ENCODE measurements around the gene KHDRBS1. TPM values are rescaled to one million over a fixed set of nuclear protein-coding genes. Genes with fewer than 3 reads are reported as not detected.

The KHDRBS1 gene, protein sequence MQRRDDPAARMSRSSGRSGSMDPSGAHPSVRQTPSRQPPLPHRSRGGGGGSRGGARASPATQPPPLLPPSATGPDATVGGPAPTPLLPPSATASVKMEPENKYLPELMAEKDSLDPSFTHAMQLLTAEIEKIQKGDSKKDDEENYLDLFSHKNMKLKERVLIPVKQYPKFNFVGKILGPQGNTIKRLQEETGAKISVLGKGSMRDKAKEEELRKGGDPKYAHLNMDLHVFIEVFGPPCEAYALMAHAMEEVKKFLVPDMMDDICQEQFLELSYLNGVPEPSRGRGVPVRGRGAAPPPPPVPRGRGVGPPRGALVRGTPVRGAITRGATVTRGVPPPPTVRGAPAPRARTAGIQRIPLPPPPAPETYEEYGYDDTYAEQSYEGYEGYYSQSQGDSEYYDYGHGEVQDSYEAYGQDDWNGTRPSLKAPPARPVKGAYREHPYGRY
- total RNA-seq (10 to 100 TPM; 90.4 to 95.0 TPM), polyA plus RNA-seq (ENCODE audit: insufficient read depth, low read depth, low replicate concordance) (133 TPM)
- long read RNA-seq, donor 1, transcript KHDRBS1-202 (9 exons, 2,757 nt): major isoform, 79 of 305 reads
- long read RNA-seq, donor 1, partial matches to known transcripts: 219 of 305 reads
- long read RNA-seq, donor 1, other reads (novel, unspliced or antisense): 0 of 305 reads
- long read RNA-seq, donor 2, transcript KHDRBS1-202 (9 exons, 2,757 nt): major isoform, 35 of 54 reads
- long read RNA-seq, donor 2, partial matches to known transcripts: 12 of 54 reads
- long read RNA-seq, donor 2, other reads (novel, unspliced or antisense): 0 of 54 reads

DNA sequence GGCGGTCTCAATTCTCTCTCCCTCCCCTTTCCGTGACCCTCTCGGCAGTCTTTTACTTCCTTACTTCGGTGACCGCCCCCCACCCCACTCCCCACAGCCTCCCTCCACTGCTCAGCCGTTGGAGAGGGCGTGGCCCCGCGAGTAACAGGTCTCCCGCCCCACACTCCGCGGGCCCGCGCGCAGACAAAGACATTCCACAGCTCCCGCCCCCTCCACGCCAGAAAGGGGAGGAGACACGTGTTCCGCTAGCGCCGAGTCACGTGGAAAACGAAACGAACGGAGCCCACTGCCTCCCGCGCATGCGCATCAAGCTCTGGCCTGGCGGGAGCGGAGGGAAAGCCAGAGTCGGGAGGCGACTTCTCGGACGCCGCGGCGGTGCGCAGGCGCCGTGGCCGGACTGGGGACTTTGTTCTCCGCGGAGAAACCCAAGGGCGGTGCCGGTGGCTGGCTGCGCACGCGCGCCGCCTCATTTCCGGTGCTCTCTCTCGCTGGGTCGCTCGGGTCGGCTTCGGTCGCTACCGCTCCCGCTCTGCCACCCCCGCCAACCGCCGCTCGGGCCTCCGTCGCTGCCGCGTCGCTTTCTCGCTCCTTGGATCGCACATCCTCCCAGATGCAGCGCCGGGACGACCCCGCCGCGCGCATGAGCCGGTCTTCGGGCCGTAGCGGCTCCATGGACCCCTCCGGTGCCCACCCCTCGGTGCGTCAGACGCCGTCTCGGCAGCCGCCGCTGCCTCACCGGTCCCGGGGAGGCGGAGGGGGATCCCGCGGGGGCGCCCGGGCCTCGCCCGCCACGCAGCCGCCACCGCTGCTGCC is at the start of gene KHDRBS1:
KHDRBS1 (plus strand) TSS at position 483 of the 813 bp plus-strand sequence; CDS start at position 611, 128 bp downstream.
- WGBS, 2 donors: 1 to 2% methylated on average over 14 to 90 of the region's 101 CpGs
- peak within 1 kb of the TSS; percentile 92 to 99 for H3K27ac ChIP-seq

DNA sequence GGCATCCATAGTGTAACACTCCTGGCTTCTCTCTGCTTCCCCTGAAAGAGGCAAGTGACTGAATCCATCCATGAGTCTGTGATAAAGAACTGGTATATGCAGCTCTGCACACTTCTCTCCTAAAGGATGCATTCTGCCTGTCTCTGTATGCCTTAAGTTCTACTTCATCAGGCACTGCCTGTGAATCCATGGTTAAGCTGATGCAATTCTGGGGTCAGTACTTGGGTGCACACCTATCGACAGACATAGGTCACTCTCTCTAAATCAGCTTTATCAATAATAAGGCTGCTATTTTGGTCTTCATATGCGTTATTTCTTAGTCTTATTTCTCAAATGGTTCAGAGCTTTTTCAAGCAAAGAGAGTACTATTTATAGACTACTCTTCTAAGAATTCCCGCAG is 42.8 kb upstream of the KHDRBS1 start:
- Histone ChIP-seq H3K27me3 (no peaks in the 10 kb centered on the region), H3K4me1 (no peaks in the 10 kb centered on the region), H3K36me3 (ENCODE audit: low read depth, missing control alignments) (no peaks in the 10 kb centered on the region), H3K9me3 (no peaks in the 10 kb centered on the region), H3K27ac (no peak overlapping the region), H3K4me3 (no peak overlapping the region)
- 79 to 84% methylated on average over 3 of the region's 3 CpGs for WGBS, 2 donors
- TF ChIP-seq, protein P1, sequence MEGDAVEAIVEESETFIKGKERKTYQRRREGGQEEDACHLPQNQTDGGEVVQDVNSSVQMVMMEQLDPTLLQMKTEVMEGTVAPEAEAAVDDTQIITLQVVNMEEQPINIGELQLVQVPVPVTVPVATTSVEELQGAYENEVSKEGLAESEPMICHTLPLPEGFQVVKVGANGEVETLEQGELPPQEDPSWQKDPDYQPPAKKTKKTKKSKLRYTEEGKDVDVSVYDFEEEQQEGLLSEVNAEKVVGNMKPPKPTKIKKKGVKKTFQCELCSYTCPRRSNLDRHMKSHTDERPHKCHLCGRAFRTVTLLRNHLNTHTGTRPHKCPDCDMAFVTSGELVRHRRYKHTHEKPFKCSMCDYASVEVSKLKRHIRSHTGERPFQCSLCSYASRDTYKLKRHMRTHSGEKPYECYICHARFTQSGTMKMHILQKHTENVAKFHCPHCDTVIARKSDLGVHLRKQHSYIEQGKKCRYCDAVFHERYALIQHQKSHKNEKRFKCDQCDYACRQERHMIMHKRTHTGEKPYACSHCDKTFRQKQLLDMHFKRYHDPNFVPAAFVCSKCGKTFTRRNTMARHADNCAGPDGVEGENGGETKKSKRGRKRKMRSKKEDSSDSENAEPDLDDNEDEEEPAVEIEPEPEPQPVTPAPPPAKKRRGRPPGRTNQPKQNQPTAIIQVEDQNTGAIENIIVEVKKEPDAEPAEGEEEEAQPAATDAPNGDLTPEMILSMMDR (IDR thresholded peaks at IDR 0.05): no peak
- no peak for TF ChIP-seq POLR2A (IDR thresholded peaks at IDR 0.05)
- no peak for DNase-seq
- intact Hi-C loops (cut with DNase I; ENCODE audit: low total_unique reads): no loop called here

More for the DNA sequence above, at the start of gene KHDRBS1:
- intact Hi-C loops (cut with DNase I; ENCODE audit: low total_unique reads): no loop called here
- DNase-seq: peak; percentile 99
- Histone ChIP-seq H3K27me3 (no peaks in the 10 kb centered on the region), H3K36me3 (ENCODE audit: low read depth, missing control alignments) (no peaks in the 10 kb centered on the region), H3K4me1 (peaks cover 14% of the 10 kb centered on the region), H3K4me3 (peak within 1 kb of the TSS; percentile 86 to 100), H3K9me3 (no peaks in the 10 kb centered on the region)
- TF ChIP-seq POLR2A (IDR thresholded peaks at IDR 0.05): peak; percentile 46
- TF ChIP-seq, protein P1 (IDR thresholded peaks at IDR 0.05): peak in 1 of 3 experiments; percentile 19

DNA sequence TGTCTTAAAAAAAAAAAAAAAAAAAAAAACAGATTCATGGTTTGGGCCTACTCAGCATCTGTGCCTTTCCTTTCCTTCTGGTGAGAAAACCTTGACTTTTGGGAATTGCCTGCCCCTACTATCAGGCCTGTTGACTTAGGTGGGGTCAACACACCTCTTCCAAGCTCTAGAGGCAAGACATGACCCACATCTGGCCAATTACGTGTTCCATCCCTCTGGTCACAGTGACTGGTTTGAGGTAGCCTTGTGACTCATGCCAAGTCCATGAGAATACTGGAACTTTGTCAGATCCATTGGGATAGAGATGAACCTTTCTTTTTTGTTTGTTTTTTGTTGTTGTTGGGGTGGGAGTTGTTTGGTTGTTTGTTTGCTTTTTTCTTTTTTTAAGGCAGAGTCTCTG is 37.3 kb upstream of the KHDRBS1 start:
- TF ChIP-seq, protein P1 (IDR thresholded peaks at IDR 0.05): no peak
- no peak for TF ChIP-seq POLR2A (IDR thresholded peaks at IDR 0.05)
- H3K27me3 ChIP-seq: no peaks in the 10 kb centered on the region
- H3K36me3 ChIP-seq (ENCODE audit: low read depth, missing control alignments): no peaks in the 10 kb centered on the region
- DNase-seq: no peak
- H3K4me3 ChIP-seq: no peak overlapping the region
- 77 to 92% methylated on average over 1 of the region's 1 CpG for WGBS, 2 donors
- no peak overlapping the region for H3K27ac ChIP-seq
- intact Hi-C loops (cut with DNase I; ENCODE audit: low total_unique reads): no loop called here
- no peaks in the 10 kb centered on the region for H3K4me1 ChIP-seq
- no peaks in the 10 kb centered on the region for H3K9me3 ChIP-seq

DNA sequence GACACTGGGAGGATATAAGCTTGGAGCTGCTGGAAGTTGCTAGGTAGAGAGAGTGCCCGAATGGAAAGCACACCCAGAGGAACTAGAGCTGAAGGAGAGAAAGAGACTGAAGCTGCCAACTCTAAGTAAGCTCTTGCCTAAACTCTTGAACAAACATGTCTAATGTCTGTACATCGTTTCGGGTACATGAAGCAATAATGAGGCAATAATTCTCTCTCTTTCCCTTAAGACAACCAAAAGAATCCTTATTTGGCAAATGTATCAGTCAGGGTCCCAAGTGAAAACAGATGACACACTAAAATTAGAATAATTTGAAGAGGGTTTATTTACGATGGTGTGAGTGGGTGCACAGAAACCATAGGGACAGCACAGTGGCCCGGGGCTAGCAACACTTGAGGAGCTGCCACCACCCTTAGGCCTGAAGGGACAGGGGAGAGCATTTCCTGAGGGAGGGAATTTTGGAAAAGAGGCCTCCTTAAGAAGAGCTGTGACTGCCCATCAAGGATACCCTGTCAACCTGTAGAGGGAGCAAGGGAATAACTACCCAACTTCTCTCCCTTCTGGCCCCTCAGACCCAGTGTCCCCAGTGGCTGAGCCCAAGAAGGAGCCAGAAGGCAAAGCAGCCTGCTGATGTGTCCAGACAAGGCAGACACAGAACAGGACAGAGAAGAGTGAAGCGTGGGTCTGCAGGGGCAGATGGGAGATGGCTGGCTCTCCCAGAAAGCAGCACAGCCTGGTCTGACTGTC is 36.1 kb upstream of the KHDRBS1 start:
- no peak for DNase-seq
- H3K27ac ChIP-seq: no peak overlapping the region

More for the DNA sequence above, 36.1 kb upstream of the KHDRBS1 start:
- H3K36me3 ChIP-seq (ENCODE audit: low read depth, missing control alignments): no peaks in the 10 kb centered on the region
- H3K4me3 ChIP-seq: no peak overlapping the region
- intact Hi-C loops (cut with DNase I; ENCODE audit: low total_unique reads): no loop called here
- no peaks in the 10 kb centered on the region for H3K9me3 ChIP-seq
- no peak for TF ChIP-seq POLR2A (IDR thresholded peaks at IDR 0.05)
- TF ChIP-seq, protein P1 (IDR thresholded peaks at IDR 0.05): no peak
- no peaks in the 10 kb centered on the region for H3K4me1 ChIP-seq
- H3K27me3 ChIP-seq: no peaks in the 10 kb centered on the region
- 65 to 76% methylated on average over 6 of the region's 6 CpGs for WGBS, 2 donors
